ENCODE results near the gene NFYA. TPM values are rescaled to one million over a fixed set of nuclear protein-coding genes. Genes with fewer than 3 reads are reported as not detected.

NFYA gene
- total RNA-seq, 2 experiments from 2014 or later: 23.5 to 47.9 TPM

GRCh38 chr6:41042226-41043055 is 30.3 kb upstream of the NFYA start, which contains the start of gene TSPO2:
Gene TSPO2, plus strand, starts transcription at chr6:41042467. Its CDS starts 519 bp downstream, at chr6:41042986.
- H4K20me1 ChIP-seq (ENCODE audit: insufficient read depth, low read length): no peaks in the 10 kb centered on the region
- H3K4me1 ChIP-seq (ENCODE audit: insufficient read depth, low read length, poor library complexity, severe bottlenecking): no peaks in the 10 kb centered on the region
- DNase-seq (ENCODE audit: low spot score): no peak
- no peak within 1 kb of the TSS for H2AFZ ChIP-seq (ENCODE audit: low read length)
- no peak within 1 kb of the TSS for H3K27ac ChIP-seq (ENCODE audit: low read depth, low read length, poor library complexity, severe bottlenecking)
- POLR2A ChIA-PET: no interaction called here
- H3K4me2 ChIP-seq (ENCODE audit: low read length): no peak within 1 kb of the TSS
- no peak for TF ChIP-seq EZH2phosphoT487 (IDR thresholded peaks at IDR 0.05; ENCODE audit: borderline replicate concordance, low read depth, low read length)
- TF ChIP-seq CTCF (conservative IDR thresholded peaks at IDR 0.05; ENCODE audit: low read length): no peak
- no peaks in the 10 kb centered on the region for H3K79me2 ChIP-seq (ENCODE audit: insufficient read depth, low read depth, low read length)
- no peak within 1 kb of the TSS for H3K4me3 ChIP-seq (ENCODE audit: low read depth, low read length, poor library complexity, severe bottlenecking)
- H3K36me3 ChIP-seq (ENCODE audit: insufficient read depth, low read length): no peaks in the 10 kb centered on the region
- intact Hi-C loops (cut with micrococcal nuclease; ENCODE audit: unreplicated experiment): no loop called here
- CTCF ChIA-PET (ENCODE audit: unreplicated experiment): no interaction called here
- H3K9me2 ChIP-seq (ENCODE audit: insufficient read depth, low read length): no peaks in the 10 kb centered on the region
- H3K9me3 ChIP-seq (ENCODE audit: low read length): no peaks in the 10 kb centered on the region
- no TSS peak for BruUV-seq (replicated peaks)

- ChIA-PET CTCF (ENCODE audit: unreplicated experiment) (no interaction called here), POLR2A (no interaction called here)
- no peak overlapping the region for H2AFZ ChIP-seq (ENCODE audit: low read length)
- TF ChIP-seq EZH2phosphoT487 (IDR thresholded peaks at IDR 0.05; ENCODE audit: borderline replicate concordance, low read depth, low read length): no peak
- TF ChIP-seq CTCF (conservative IDR thresholded peaks at IDR 0.05; ENCODE audit: low read length): no peak
- H4K20me1 ChIP-seq (ENCODE audit: insufficient read depth, low read length): no peaks in the 10 kb centered on the region
- no peak overlapping the region for H3K4me2 ChIP-seq (ENCODE audit: low read length)
- H3K36me3 ChIP-seq (ENCODE audit: insufficient read depth, low read length): no peaks in the 10 kb centered on the region
- no peaks in the 10 kb centered on the region for H3K9me2 ChIP-seq (ENCODE audit: insufficient read depth, low read length)
- no peaks in the 10 kb centered on the region for H3K9me3 ChIP-seq (ENCODE audit: low read length)
- H3K27ac ChIP-seq (ENCODE audit: low read depth, low read length, poor library complexity, severe bottlenecking): no peak overlapping the region
- BruUV-seq (replicated peaks): no TSS peak
- no peak for DNase-seq (ENCODE audit: low spot score)
- H3K4me1 ChIP-seq (ENCODE audit: insufficient read depth, low read length, poor library complexity, severe bottlenecking): no peaks in the 10 kb centered on the region
- intact Hi-C loops (cut with micrococcal nuclease; ENCODE audit: unreplicated experiment): no loop called here
- no peaks in the 10 kb centered on the region for H3K79me2 ChIP-seq (ENCODE audit: insufficient read depth, low read depth, low read length)
- no peak overlapping the region for H3K4me3 ChIP-seq (ENCODE audit: low read depth, low read length, poor library complexity, severe bottlenecking)
These were observed 29.6 kb upstream of the NFYA start for GRCh38 chr6:41043151-41043550.

GRCh38 chr6:41045664-41046063 is 27.1 kb upstream of the NFYA start:
- H3K27ac ChIP-seq (ENCODE audit: low read depth, low read length, poor library complexity, severe bottlenecking): no peak overlapping the region
- no peak overlapping the region for H2AFZ ChIP-seq (ENCODE audit: low read length)
- H3K4me1 ChIP-seq (ENCODE audit: insufficient read depth, low read length, poor library complexity, severe bottlenecking): no peaks in the 10 kb centered on the region
- ChIA-PET POLR2A (interaction anchor here (0.6 to 1.6 kb wide), 2 partner anchors 10 to 16 kb away, joined by 4 to 5 read pairs; no protein-coding TSS in a partner anchor), CTCF (ENCODE audit: unreplicated experiment) (no interaction called here)
- no TSS peak for BruUV-seq (replicated peaks)
- H3K9me2 ChIP-seq (ENCODE audit: insufficient read depth, low read length): no peaks in the 10 kb centered on the region
- DNase-seq (ENCODE audit: low spot score): no peak
- H3K4me3 ChIP-seq (ENCODE audit: low read depth, low read length, poor library complexity, severe bottlenecking): no peak overlapping the region
- H3K9me3 ChIP-seq (ENCODE audit: low read length): no peaks in the 10 kb centered on the region
- intact Hi-C loops (cut with micrococcal nuclease; ENCODE audit: unreplicated experiment): no loop called here
- TF ChIP-seq EZH2phosphoT487 (IDR thresholded peaks at IDR 0.05; ENCODE audit: borderline replicate concordance, low read depth, low read length): no peak
- no peak for TF ChIP-seq CTCF (conservative IDR thresholded peaks at IDR 0.05; ENCODE audit: low read length)
- no peaks in the 10 kb centered on the region for H3K79me2 ChIP-seq (ENCODE audit: insufficient read depth, low read depth, low read length)
- H3K36me3 ChIP-seq (ENCODE audit: insufficient read depth, low read length): no peaks in the 10 kb centered on the region
- no peak overlapping the region for H3K4me2 ChIP-seq (ENCODE audit: low read length)
- no peaks in the 10 kb centered on the region for H4K20me1 ChIP-seq (ENCODE audit: insufficient read depth, low read length)

Measured in OCI-LY7 (cell line).